ENCODE results near the gene LARGE2.

The LARGE2 gene

GRCh38 chr11:45917286-45917622 lies 5.2 kb upstream of the LARGE2 start:
- no peak for DNase-seq (ENCODE audit: extremely low read depth, low read depth)
- peak overlapping the region; percentile 95 for H3K4me3 ChIP-seq (replicated peaks; ENCODE audit: low read depth, low read length)

GRCh38 chr11:45917623-45918330 lies 4.7 kb upstream of the LARGE2 start, which contains the start of gene PEX16:
Gene PEX16 (minus strand): TSS chr11:45917877. CDS start chr11:45917811, 66 bp downstream.
- no peak for TF ChIP-seq CTCF (IDR thresholded peaks at IDR 0.05; ENCODE audit: low read depth, low read length, missing control alignments)
- DNase-seq (ENCODE audit: extremely low read depth, low read depth), result peak; percentile 96
- peak within 1 kb of the TSS; percentile 95 for H3K4me3 ChIP-seq (replicated peaks; ENCODE audit: low read depth, low read length)

More at GRCh38 chr11:45917286-45917622, 5.2 kb upstream of the LARGE2 start:
- TF ChIP-seq CTCF (IDR thresholded peaks at IDR 0.05; ENCODE audit: low read depth, low read length, missing control alignments), result no peak

GRCh38 chr11:45918331-45918941 lies 4.0 kb upstream of the LARGE2 start:
- peak; percentile 19 for DNase-seq (ENCODE audit: extremely low read depth, low read depth)
- no peak for TF ChIP-seq CTCF (IDR thresholded peaks at IDR 0.05; ENCODE audit: low read depth, low read length, missing control alignments)
- H3K4me3 ChIP-seq (replicated peaks; ENCODE audit: low read depth, low read length), result peak overlapping the region; percentile 95

GRCh38 chr11:45918962-45919675 lies 3.3 kb upstream of the LARGE2 start:
- H3K4me3 ChIP-seq (replicated peaks; ENCODE audit: low read depth, low read length), result peak overlapping the region; percentile 95
- no peak for DNase-seq (ENCODE audit: extremely low read depth, low read depth)
- TF ChIP-seq CTCF (IDR thresholded peaks at IDR 0.05; ENCODE audit: low read depth, low read length, missing control alignments), result no peak

GRCh38 chr11:45919806-45920530 lies 2.5 kb upstream of the LARGE2 start:
- no peak for TF ChIP-seq CTCF (IDR thresholded peaks at IDR 0.05; ENCODE audit: low read depth, low read length, missing control alignments)
- no peak overlapping the region for H3K4me3 ChIP-seq (replicated peaks; ENCODE audit: low read depth, low read length)
- no peak for DNase-seq (ENCODE audit: extremely low read depth, low read depth)

Measured in HFF-Myc (cell line).